H1 (cell line): Measurements from ENCODE around the gene IFNA13. TPM values are rescaled to one million over a fixed set of nuclear protein-coding genes. Genes with fewer than 3 reads are reported as not detected.

Experiments
- ASH2L ChIP-seq: fragments of 200-600, 300-600 bp; sonication (generic); IDR thresholded peaks from one replicate; pipeline ENCODE4 v1.7.1; 2017; ENCODE audit warnings: low read length
- ATF2 ChIP-seq: IDR thresholded peaks from 2 replicates; pipeline ENCODE4 v1.6.1; 2012; ENCODE audit warnings: low read length, inconsistent platforms
- ATF3 ChIP-seq: IDR thresholded peaks from 2 replicates; pipeline ENCODE4 v1.6.1; 2011; ENCODE audit warnings: low read depth, mild to moderate bottlenecking, low read length; ENCODE audit not compliant: insufficient read depth
- CEBPB ChIP-seq: IDR thresholded peaks from 2 replicates; pipeline ENCODE4 v1.6.1; 2012; ENCODE audit warnings: low read depth, low read length
- CREB1 ChIP-seq: IDR thresholded peaks from 2 replicates; pipeline ENCODE4 v1.6.1; 2012; ENCODE audit warnings: inconsistent platforms
- CTBP2 ChIP-seq: IDR thresholded peaks from 2 replicates; pipeline ENCODE4 v1.7.0; 2011; ENCODE audit warnings: borderline replicate concordance, mild to moderate bottlenecking, moderate library complexity, mixed read lengths, low read length; ENCODE audit not compliant: insufficient read depth, insufficient read length
- EGR1 ChIP-seq: IDR thresholded peaks from 2 replicates; pipeline ENCODE4 v1.6.1; 2011; ENCODE audit warnings: low read depth, low read length, borderline replicate concordance
- FOSL1 ChIP-seq: IDR thresholded peaks from 2 replicates; pipeline ENCODE4 v1.6.1; 2011; ENCODE audit warnings: mild to moderate bottlenecking, low read depth, low read length, moderate library complexity; ENCODE audit not compliant: insufficient read depth
- GTF2F1 ChIP-seq: IDR thresholded peaks from 2 replicates; pipeline ENCODE4 v1.6.1; 2012; ENCODE audit warnings: low read depth, low read length, improper control_type of control experiment, borderline replicate concordance
- HDAC6 ChIP-seq: IDR thresholded peaks from one replicate; pipeline ENCODE4 v1.7.1; 2012; ENCODE audit warnings: low read depth, mild to moderate bottlenecking, inconsistent platforms, low read length, moderate library complexity
- JUND ChIP-seq: IDR thresholded peaks from 2 replicates; pipeline ENCODE4 v1.6.1; 2011; ENCODE audit warnings: mild to moderate bottlenecking, improper control_type of control experiment, low read length
- MAX ChIP-seq: IDR thresholded peaks from 2 replicates; pipeline ENCODE4 v1.6.1; 2012; ENCODE audit warnings: inconsistent platforms
- NANOG ChIP-seq: IDR thresholded peaks from 2 replicates; pipeline ENCODE4 v1.6.1; 2011; ENCODE audit warnings: low read length, low read depth, mild to moderate bottlenecking, inconsistent platforms; ENCODE audit not compliant: insufficient read depth, poor library complexity, severe bottlenecking
- POLR2AphosphoS5 ChIP-seq: IDR thresholded peaks from 2 replicates; pipeline ENCODE4 v1.6.1; 2011; ENCODE audit warnings: low read depth, low read length
- RBBP5 ChIP-seq: IDR thresholded peaks from 2 replicates; pipeline ENCODE4 v1.7.1; 2012; ENCODE audit warnings: low read depth, mild to moderate bottlenecking, inconsistent platforms, low read length, moderate library complexity, borderline replicate concordance
- RFX5 ChIP-seq: IDR thresholded peaks from 2 replicates; pipeline ENCODE4 v1.6.1; 2011; ENCODE audit warnings: low read depth, low read length, improper control_type of control experiment, borderline replicate concordance
- SAP30 ChIP-seq: fragments of 300-600 bp; sonication (generic); IDR thresholded peaks from 2 replicates; pipeline ENCODE4 v1.7.1; 2012; ENCODE audit warnings: low read length, moderate library complexity, mild to moderate bottlenecking, inconsistent platforms; ENCODE audit not compliant: insufficient read depth, insufficient replicate concordance
- SIN3A ChIP-seq, 2 experiments: IDR thresholded peaks in 1 of 2; conservative IDR thresholded peaks in 1 of 2; 2 replicates each; pipeline ENCODE4 v1.6.1; 2011 to 2012; ENCODE audit warnings: low read length in 2 of 2, improper control_type of control experiment in 1 of 2, low read depth in 1 of 2, mild to moderate bottlenecking in 1 of 2
- SP2 ChIP-seq: IDR thresholded peaks from 2 replicates; pipeline ENCODE4 v1.6.1; 2012; ENCODE audit warnings: mild to moderate bottlenecking, low read length, inconsistent platforms
- SP4 ChIP-seq: IDR thresholded peaks from 2 replicates; pipeline ENCODE4 v1.6.1; 2012; ENCODE audit warnings: low read length, inconsistent platforms
- SRF ChIP-seq: IDR thresholded peaks from 2 replicates; pipeline ENCODE4 v1.6.1; 2011; ENCODE audit warnings: mild to moderate bottlenecking, low read depth, low read length, moderate library complexity
- polyA plus RNA-seq, 7 experiments: library from polyadenylated mRNA; depleted of rRNA in 3 of 7; stranded (reverse) in 5 of 7; unstranded in 2 of 7; fragments of >200 nt in 5 of 7; fragments of 200-250 nt in 2 of 7; gene quantifications; 1 replicate in 5 of 7; 2 replicates in 1 of 7; 4 replicates in 1 of 7; pipeline versions ENCODE4 v1.2.1 to v1.2.3, GENCODE V29; 2011 to 2013; ENCODE audit warnings: missing spikeins in 2 of 7, mixed read lengths in 2 of 7
- total RNA-seq: library from RNA; stranded (reverse); fragmentation: NEBNext Ultra II Directional; extraction: Animal tissue kit (Norgen Biotek cat#: 25700); gene quantifications from 2 replicates; pipeline ENCODE4 v1.2.1, GENCODE V29; 2021

IFNA13 gene
- total and polyA plus RNA-seq, 2 of the 8 experiments (the other 6 are each of a cell fraction or from before 2014, with no cell fraction given) = not detected

- no peak for TF ChIP-seq CEBPB
- no peak for TF ChIP-seq SP4
- TF ChIP-seq EGR1 = no peak
- TF ChIP-seq NANOG = no peak
- TF ChIP-seq RFX5 = no peak
- no peak for TF ChIP-seq GTF2F1
- TF ChIP-seq CREB1 = no peak; the same call in 1 of the 2 replicates
- no peak for TF ChIP-seq ATF2
- 0 out of 2 replicates have a peak, but pooled peaks have one; percentile 19 for TF ChIP-seq MAX
- peak; percentile 94 for TF ChIP-seq ASH2L
- TF ChIP-seq ATF3 = no peak
- TF ChIP-seq JUND = no peak
- no peak for TF ChIP-seq CTBP2
- peak; percentile 39; the same call in 1 of the 2 replicates for TF ChIP-seq POLR2AphosphoS5
- no peak for TF ChIP-seq SRF
- peak; percentile 98 for TF ChIP-seq RBBP5
- 0 out of 4 replicates have a peak, but pooled peaks of 1 of the 2 experiments have one; percentile 24 for TF ChIP-seq SIN3A (conservative IDR thresholded peaks at IDR 0.05 in 1 of 2, IDR thresholded peaks at IDR 0.05 in 1 of 2; ENCODE audit: low read depth in 1 of 2, low read length in 2 of 2)
- TF ChIP-seq HDAC6 = no peak
- TF ChIP-seq SAP30 = peak; percentile 43
- TF ChIP-seq SP2 = no peak
- TF ChIP-seq FOSL1 = no peak
Measured at GRCh38 chr9:21334701-21335632, 32.9 kb downstream of the IFNA13 start, which contains the start of gene KLHL9 (continued).
